ENCODE data around the gene MARCHF2.

The MARCHF2 gene

DNA sequence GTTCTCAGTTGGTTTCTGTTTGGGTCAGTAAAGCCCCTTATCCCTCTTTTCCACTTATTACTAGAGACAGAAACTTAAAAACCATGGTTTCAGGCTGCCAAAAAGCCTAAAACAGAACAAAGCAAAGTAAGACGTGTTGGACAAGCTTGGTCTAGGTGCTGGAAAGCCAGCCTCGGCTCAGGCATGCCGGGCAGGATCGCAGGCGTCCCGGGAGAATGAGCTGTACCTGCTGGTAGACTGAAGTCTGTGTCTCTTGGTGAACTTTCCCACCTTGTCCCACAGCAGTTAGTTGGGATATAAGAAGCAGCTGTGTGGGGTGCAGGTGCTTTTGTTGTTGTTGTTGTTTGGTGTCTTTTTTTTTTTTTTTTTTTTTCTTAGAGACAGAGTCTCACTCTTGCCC lies 68.5 kb downstream of the MARCHF2 start:
- Histone ChIP-seq H3K4me1 (ENCODE audit: control insufficient read depth, low read depth, low read length) (no peaks in the 10 kb centered on the region), H3K36me3 (ENCODE audit: control insufficient read depth, insufficient read depth, low read length) (peaks cover 24% of the 10 kb centered on the region), H3K27me3 (ENCODE audit: insufficient read depth, low read length, poor library complexity) (no peaks in the 10 kb centered on the region), H3K4me3 (ENCODE audit: low read length) (no peak overlapping the region), H3K27ac (ENCODE audit: low read depth, low read length) (no peak overlapping the region), H4K5ac (ENCODE audit: low read length) (no peak overlapping the region), H3K4ac (ENCODE audit: low read depth, low read length) (no peak overlapping the region), H2BK15ac (replicated peaks; ENCODE audit: low read depth) (no peak overlapping the region), H2BK120ac (ENCODE audit: low read depth, low read length) (no peak overlapping the region), H3K79me1 (ENCODE audit: low read length) (peaks cover 26% of the 10 kb centered on the region), H3K18ac (ENCODE audit: low read length) (no peak overlapping the region), H3K56ac (ENCODE audit: low read length) (no peak overlapping the region), H3K79me2 (ENCODE audit: control insufficient read depth, insufficient read depth, low read length) (peaks cover 50% of the 10 kb centered on the region), H2AK5ac (ENCODE audit: low read length) (no peak overlapping the region), H2BK5ac (ENCODE audit: low read length) (no peak overlapping the region), H3K9ac (ENCODE audit: low read length) (no peak overlapping the region), H4K8ac (ENCODE audit: low read depth, low read length) (no peak overlapping the region), H3K23ac (ENCODE audit: low read length) (no peak overlapping the region), H3K4me2 (ENCODE audit: low read length) (no peak overlapping the region)
- WGBS (ENCODE audit: extremely low coverage, insufficient coverage, low lambda C conversion rate), result no CpG with 5 or more reads among the region's 6 CpGs
- DNase-seq, result no peak

DNA sequence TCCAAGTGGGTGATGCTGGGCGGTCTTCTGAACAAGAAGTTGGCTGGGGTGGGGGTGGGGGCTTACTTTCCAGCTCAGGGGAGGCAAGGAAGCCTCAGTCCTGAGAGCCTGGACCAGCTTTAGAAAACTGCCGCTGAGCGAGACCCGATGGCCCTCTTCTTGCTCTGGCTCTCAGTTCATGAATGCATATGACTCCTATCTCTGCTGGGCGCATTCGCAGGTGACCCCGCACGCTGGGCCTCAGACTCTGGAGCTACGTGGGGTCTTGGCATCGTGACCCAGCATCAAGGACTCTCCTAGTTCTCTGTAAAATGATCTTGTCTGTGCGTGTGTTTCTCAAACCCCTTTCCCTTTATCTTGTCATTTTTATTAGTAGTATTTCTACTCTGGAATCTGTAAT lies 69.6 kb downstream of the MARCHF2 start:
- Histone ChIP-seq H3K4me2 (ENCODE audit: low read length) (no peak overlapping the region), H3K4me3 (ENCODE audit: low read length) (no peak overlapping the region), H3K18ac (ENCODE audit: low read length) (no peak overlapping the region), H3K27me3 (ENCODE audit: insufficient read depth, low read length, poor library complexity) (no peaks in the 10 kb centered on the region), H3K56ac (ENCODE audit: low read length) (no peak overlapping the region), H4K5ac (ENCODE audit: low read length) (no peak overlapping the region), H2BK120ac (ENCODE audit: low read depth, low read length) (no peak overlapping the region), H2AK5ac (ENCODE audit: low read length) (no peak overlapping the region), H3K79me2 (ENCODE audit: control insufficient read depth, insufficient read depth, low read length) (peaks cover 40% of the 10 kb centered on the region), H4K8ac (ENCODE audit: low read depth, low read length) (no peak overlapping the region), H2BK5ac (ENCODE audit: low read length) (no peak overlapping the region), H3K27ac (ENCODE audit: low read depth, low read length) (no peak overlapping the region), H2BK15ac (replicated peaks; ENCODE audit: low read depth) (no peak overlapping the region), H3K36me3 (ENCODE audit: control insufficient read depth, insufficient read depth, low read length) (peaks cover 29% of the 10 kb centered on the region), H3K23ac (ENCODE audit: low read length) (no peak overlapping the region), H3K9ac (ENCODE audit: low read length) (no peak overlapping the region), H3K79me1 (ENCODE audit: low read length) (peaks cover 23% of the 10 kb centered on the region), H3K4me1 (ENCODE audit: control insufficient read depth, low read depth, low read length) (no peaks in the 10 kb centered on the region), H3K4ac (ENCODE audit: low read depth, low read length) (no peak overlapping the region)
- WGBS (ENCODE audit: extremely low coverage, insufficient coverage, low lambda C conversion rate), result no CpG with 5 or more reads among the region's 11 CpGs
- no peak for DNase-seq

DNA sequence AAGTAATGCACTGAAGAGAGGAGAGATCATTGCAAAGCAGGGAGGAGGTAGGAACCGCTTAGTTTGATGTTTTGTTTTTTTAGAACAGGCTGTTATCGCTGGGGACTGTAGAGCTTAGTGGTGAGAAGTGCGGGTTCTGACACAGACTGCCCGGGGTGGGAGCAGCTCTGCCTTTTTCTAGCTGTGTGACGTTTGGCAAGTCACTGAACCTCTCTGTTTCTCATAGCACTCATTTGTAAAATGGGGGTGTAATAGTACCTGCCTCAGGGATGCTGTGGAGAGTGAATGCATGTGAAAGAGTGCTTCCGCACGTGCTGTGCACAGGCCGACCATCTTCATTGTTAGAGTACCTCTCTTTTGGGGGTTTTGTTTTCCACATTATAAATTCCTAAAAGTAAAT lies 70.1 kb downstream of the MARCHF2 start:
- Histone ChIP-seq H3K18ac (ENCODE audit: low read length) (no peak overlapping the region), H2BK120ac (ENCODE audit: low read depth, low read length) (no peak overlapping the region), H2BK15ac (replicated peaks; ENCODE audit: low read depth) (no peak overlapping the region), H3K4me2 (ENCODE audit: low read length) (no peak overlapping the region), H3K56ac (ENCODE audit: low read length) (no peak overlapping the region), H4K5ac (ENCODE audit: low read length) (no peak overlapping the region), H3K36me3 (ENCODE audit: control insufficient read depth, insufficient read depth, low read length) (peaks cover 27% of the 10 kb centered on the region), H3K4ac (ENCODE audit: low read depth, low read length) (no peak overlapping the region), H3K27ac (ENCODE audit: low read depth, low read length) (no peak overlapping the region), H2AK5ac (ENCODE audit: low read length) (no peak overlapping the region), H3K79me2 (ENCODE audit: control insufficient read depth, insufficient read depth, low read length) (peaks cover 35% of the 10 kb centered on the region), H3K79me1 (ENCODE audit: low read length) (peaks cover 21% of the 10 kb centered on the region), H3K9ac (ENCODE audit: low read length) (no peak overlapping the region), H3K4me1 (ENCODE audit: control insufficient read depth, low read depth, low read length) (no peaks in the 10 kb centered on the region), H4K8ac (ENCODE audit: low read depth, low read length) (no peak overlapping the region), H3K23ac (ENCODE audit: low read length) (no peak overlapping the region), H2BK5ac (ENCODE audit: low read length) (no peak overlapping the region), H3K27me3 (ENCODE audit: insufficient read depth, low read length, poor library complexity) (no peaks in the 10 kb centered on the region), H3K4me3 (ENCODE audit: low read length) (no peak overlapping the region)
- no peak for DNase-seq
- no CpG with 5 or more reads among the region's 8 CpGs for WGBS (ENCODE audit: extremely low coverage, insufficient coverage, low lambda C conversion rate)

DNA sequence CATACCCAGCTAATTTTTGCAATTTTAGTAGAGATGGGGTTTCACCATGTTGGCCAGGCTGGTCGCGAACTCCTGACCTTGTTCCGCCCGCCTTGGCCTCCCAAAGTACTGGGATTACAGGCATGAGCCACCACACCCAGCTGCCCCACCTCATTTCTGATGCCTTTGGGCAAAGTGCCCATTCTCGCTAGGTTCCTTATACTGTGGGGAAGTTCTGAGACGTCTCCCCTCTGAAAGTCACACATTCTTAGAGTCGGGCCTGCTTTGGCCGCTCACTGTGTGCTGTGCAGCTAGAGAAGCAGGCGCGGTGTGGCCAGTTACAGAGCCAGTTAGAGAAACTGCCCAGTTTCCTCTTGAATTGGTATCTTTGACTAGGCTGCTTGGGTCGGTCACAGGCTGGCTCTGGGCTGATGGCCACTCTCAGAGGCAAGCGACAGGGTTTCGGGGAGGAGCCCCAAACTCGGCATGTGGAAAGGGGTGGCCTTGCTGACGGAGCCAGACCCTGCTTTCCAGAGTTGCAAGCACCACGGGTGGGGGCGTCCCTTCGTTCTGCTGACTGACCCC lies 71.3 kb downstream of the MARCHF2 start:
- H3K79me1 ChIP-seq (ENCODE audit: low read length), result peaks cover 17% of the 10 kb centered on the region
- no peak overlapping the region for H4K8ac ChIP-seq (ENCODE audit: low read depth, low read length)
- H3K23ac ChIP-seq (ENCODE audit: low read length), result no peak overlapping the region
- H3K56ac ChIP-seq (ENCODE audit: low read length), result no peak overlapping the region
- H2BK120ac ChIP-seq (ENCODE audit: low read depth, low read length), result no peak overlapping the region
- H3K4me1 ChIP-seq (ENCODE audit: control insufficient read depth, low read depth, low read length), result no peaks in the 10 kb centered on the region
- no peak overlapping the region for H3K27ac ChIP-seq (ENCODE audit: low read depth, low read length)
- H4K5ac ChIP-seq (ENCODE audit: low read length), result no peak overlapping the region
- H3K4ac ChIP-seq (ENCODE audit: low read depth, low read length), result no peak overlapping the region
- H3K9ac ChIP-seq (ENCODE audit: low read length), result no peak overlapping the region
- H2AK5ac ChIP-seq (ENCODE audit: low read length), result no peak overlapping the region
- DNase-seq, result no peak
- no peak overlapping the region for H2BK5ac ChIP-seq (ENCODE audit: low read length)
- no peak overlapping the region for H3K18ac ChIP-seq (ENCODE audit: low read length)
- peaks cover 27% of the 10 kb centered on the region for H3K36me3 ChIP-seq (ENCODE audit: control insufficient read depth, insufficient read depth, low read length)
- H3K27me3 ChIP-seq (ENCODE audit: insufficient read depth, low read length, poor library complexity), result no peaks in the 10 kb centered on the region
- no peak overlapping the region for H3K4me2 ChIP-seq (ENCODE audit: low read length)
- H3K79me2 ChIP-seq (ENCODE audit: control insufficient read depth, insufficient read depth, low read length), result peaks cover 25% of the 10 kb centered on the region
- no peak overlapping the region for H2BK15ac ChIP-seq (replicated peaks; ENCODE audit: low read depth)
- WGBS (ENCODE audit: extremely low coverage, insufficient coverage, low lambda C conversion rate), result no CpG with 5 or more reads among the region's 18 CpGs
- no peak overlapping the region for H3K4me3 ChIP-seq (ENCODE audit: low read length)

DNA sequence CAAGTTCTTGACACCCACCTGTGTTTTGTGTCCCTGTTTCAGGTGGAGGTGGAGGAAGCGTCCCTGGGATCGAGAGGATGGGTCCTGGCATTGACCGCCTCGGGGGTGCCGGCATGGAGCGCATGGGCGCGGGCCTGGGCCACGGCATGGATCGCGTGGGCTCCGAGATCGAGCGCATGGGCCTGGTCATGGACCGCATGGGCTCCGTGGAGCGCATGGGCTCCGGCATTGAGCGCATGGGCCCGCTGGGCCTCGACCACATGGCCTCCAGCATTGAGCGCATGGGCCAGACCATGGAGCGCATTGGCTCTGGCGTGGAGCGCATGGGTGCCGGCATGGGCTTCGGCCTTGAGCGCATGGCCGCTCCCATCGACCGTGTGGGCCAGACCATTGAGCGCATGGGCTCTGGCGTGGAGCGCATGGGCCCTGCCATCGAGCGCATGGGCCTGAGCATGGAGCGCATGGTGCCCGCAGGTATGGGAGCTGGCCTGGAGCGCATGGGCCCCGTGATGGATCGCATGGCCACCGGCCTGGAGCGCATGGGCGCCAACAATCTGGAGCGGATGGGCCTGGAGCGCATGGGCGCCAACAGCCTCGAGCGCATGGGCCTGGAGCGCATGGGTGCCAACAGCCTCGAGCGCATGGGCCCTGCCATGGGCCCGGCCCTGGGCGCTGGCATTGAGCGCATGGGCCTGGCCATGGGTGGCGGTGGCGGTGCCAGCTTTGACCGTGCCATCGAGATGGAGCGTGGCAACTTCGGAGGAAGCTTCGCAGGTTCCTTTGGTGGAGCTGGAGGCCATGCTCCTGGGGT lies 72.7 kb downstream of the MARCHF2 start:
- Histone ChIP-seq H3K23ac (ENCODE audit: low read length) (no peak overlapping the region), H4K5ac (ENCODE audit: low read length) (no peak overlapping the region), H3K36me3 (ENCODE audit: control insufficient read depth, insufficient read depth, low read length) (peaks cover 27% of the 10 kb centered on the region), H3K4me1 (ENCODE audit: control insufficient read depth, low read depth, low read length) (no peaks in the 10 kb centered on the region), H3K79me2 (ENCODE audit: control insufficient read depth, insufficient read depth, low read length) (peaks cover 20% of the 10 kb centered on the region), H3K18ac (ENCODE audit: low read length) (no peak overlapping the region), H3K27me3 (ENCODE audit: insufficient read depth, low read length, poor library complexity) (no peaks in the 10 kb centered on the region), H3K9ac (ENCODE audit: low read length) (no peak overlapping the region), H3K56ac (ENCODE audit: low read length) (no peak overlapping the region), H2AK5ac (ENCODE audit: low read length) (no peak overlapping the region), H3K4me2 (ENCODE audit: low read length) (no peak overlapping the region), H2BK5ac (ENCODE audit: low read length) (no peak overlapping the region), H3K4ac (ENCODE audit: low read depth, low read length) (no peak overlapping the region), H3K79me1 (ENCODE audit: low read length) (peaks cover 15% of the 10 kb centered on the region), H3K4me3 (ENCODE audit: low read length) (no peak overlapping the region), H2BK120ac (ENCODE audit: low read depth, low read length) (no peak overlapping the region), H2BK15ac (replicated peaks; ENCODE audit: low read depth) (no peak overlapping the region), H4K8ac (ENCODE audit: low read depth, low read length) (no peak overlapping the region), H3K27ac (ENCODE audit: low read depth, low read length) (no peak overlapping the region)
- DNase-seq, result no peak
- WGBS (ENCODE audit: extremely low coverage, insufficient coverage, low lambda C conversion rate), result no CpG with 5 or more reads among the region's 62 CpGs

All from mesendoderm (in vitro differentiated cells).